ENCODE results near the gene PSMB3. TPM values are rescaled to one million over a fixed set of nuclear protein-coding genes. Genes with fewer than 3 reads are reported as not detected.
"Not testable (repeated sequence)": the region's sequence is repeated elsewhere in the genome, so short reads cannot be mapped to it uniquely, and the experiment has no call there.

The PSMB3 gene
- polyA plus RNA-seq, 3 donors = 117 to 136 (median 125) TPM

DNA sequence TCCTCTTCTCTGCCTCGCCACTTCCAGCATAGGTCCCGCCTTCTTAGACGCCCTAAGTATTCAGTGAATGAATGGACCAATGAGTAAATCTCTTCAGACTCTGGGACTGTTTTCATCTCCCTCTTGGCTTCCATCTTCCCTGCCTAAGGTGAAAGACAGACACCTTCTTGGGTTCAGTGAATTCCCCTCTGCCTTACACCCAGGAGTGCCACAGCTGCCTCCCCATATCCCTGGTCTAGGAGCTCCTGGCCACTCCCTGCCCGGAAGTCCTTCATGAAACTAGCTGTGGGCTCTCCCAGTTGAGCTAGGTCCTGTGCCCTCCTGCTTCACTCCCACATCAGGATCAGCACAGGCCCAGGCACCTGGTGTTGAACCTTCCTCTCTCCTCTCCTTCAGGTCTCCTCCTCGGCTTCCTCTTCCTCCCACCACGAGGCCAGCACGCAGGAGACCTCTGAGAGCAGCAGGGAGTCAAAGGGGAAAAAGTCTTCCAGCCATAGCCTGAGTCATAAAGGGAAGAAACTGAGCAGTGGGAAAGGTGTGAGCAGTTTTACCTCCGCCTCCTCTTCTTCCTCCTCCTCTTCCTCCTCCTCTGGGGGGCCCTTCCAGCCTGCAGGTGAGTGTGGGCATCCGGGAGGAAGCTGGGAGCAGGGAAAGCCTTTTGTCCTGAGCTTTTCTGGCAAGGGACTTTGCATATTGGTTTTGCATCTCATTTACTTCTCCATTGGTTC is 37.2 kb upstream of the PSMB3 start:
- DNase-seq (ENCODE audit: low read depth in 3 of 3, low spot score in 2 of 3) = no peak

- no peak for DNase-seq (ENCODE audit: low read depth in 3 of 3, low spot score in 2 of 3)
Observed at GRCh38 chr17:38716368-38717005, 36.1 kb upstream of the PSMB3 start.

- DNase-seq (ENCODE audit: low read depth in 3 of 3, low spot score in 2 of 3) = no peak
Observed at GRCh38 chr17:38717139-38717745, 35.3 kb upstream of the PSMB3 start.

DNA sequence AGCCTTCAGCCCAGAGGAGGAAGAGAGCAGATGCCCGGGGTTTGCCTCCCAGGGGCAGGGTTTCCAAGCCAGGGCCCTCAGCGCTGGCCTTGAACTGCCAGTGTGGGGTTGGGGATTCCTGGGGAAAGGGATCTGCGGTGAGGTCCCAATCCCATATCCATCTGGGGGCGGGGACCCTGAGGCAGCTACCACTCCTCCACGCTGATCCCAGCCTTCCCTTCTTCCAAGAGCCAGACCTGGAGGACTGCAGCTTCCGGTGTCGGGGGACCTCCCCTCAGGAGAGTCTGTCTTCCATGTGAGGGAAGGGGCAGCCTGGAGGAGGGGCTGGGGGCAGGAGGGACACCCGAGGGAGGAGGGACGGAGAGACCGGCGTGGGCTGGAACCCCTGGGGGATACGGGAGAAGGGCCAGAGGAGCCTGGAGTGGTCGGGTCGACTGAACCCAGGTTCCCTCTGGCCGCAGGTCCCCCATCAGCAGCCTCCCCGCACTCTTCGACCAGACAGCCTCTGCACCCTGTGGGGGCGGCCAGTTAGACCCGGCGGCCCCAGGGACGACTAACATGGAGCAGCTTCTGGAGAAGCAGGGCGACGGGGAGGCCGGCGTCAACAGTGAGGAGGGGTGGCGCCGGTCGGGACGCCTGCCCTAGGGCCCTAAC is 33.1 kb upstream of the PSMB3 start:
- no peak for DNase-seq (ENCODE audit: low read depth in 3 of 3, low spot score in 2 of 3)

GRCh38 chr17:38719943-38720641 is 32.4 kb upstream of the PSMB3 start:
- no peak for DNase-seq (ENCODE audit: low read depth in 3 of 3, low spot score in 2 of 3)

DNA sequence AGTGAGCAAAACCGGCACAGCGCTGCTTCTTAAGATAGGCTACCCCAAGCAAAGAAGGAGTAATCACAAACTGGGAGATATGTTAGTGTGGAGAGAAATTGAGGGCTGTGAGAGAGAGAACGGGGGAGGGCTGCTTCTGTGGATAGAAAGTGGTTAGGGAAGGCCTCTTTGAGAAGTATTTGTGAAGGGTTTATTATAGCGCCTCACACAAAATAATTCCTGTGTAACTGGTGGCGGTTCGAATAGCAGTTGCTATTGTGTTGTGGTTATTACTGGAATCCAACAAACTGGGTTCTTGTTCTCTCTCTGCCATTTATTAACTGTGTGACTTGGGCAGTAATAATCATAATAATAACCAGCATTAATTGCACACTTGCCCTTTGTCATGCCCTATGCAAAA is 31.6 kb upstream of the PSMB3 start:
- DNase-seq (ENCODE audit: low read depth in 3 of 3, low spot score in 2 of 3) = no peak

DNA sequence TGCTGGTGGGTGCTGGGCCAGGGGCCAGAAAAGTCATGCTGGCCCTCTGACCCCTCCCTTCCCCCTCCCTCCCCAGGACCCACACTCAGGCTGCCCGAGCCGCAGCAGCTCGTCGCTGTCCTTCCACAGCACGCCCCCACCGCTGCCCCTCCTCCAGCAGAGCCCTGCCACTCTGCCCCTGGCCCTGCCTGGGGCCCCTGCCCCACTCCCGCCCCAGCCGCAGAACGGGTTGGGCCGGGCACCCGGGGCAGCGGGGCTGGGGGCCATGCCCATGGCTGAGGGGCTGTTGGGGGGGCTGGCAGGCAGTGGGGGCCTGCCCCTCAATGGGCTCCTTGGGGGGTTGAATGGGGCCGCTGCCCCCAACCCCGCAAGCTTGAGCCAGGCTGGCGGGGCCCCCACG is 30.7 kb upstream of the PSMB3 start:
- no peak for DNase-seq (ENCODE audit: low read depth in 3 of 3, low spot score in 2 of 3)

DNA sequence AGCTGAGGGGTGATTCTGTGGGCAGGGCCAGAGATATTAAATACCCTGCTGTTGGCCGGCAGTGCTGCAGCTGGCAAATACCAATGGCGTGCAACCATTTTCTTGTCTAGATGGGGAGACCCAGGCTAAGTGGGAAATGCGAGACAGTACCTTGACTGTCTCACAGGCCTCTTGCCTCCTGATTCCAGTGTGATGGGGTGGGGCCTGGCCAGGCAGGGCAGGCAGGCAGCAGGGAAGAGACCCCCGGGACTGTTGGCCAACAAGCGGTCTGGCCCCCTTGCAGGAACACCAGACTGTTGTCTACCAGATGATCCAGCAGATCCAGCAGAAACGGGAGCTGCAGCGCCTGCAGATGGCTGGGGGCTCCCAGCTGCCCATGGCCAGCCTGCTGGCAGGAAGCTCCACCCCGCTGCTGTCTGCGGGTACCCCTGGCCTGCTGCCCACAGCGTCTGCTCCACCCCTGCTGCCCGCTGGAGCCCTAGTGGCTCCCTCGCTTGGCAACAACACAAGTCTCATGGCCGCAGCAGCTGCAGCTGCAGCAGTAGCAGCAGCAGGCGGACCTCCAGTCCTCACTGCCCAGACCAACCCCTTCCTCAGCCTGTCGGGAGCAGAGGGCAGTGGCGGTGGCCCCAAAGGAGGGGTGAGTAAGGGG is 28.1 kb upstream of the PSMB3 start:
- no peak for DNase-seq (ENCODE audit: low read depth in 3 of 3, low spot score in 2 of 3)

DNA sequence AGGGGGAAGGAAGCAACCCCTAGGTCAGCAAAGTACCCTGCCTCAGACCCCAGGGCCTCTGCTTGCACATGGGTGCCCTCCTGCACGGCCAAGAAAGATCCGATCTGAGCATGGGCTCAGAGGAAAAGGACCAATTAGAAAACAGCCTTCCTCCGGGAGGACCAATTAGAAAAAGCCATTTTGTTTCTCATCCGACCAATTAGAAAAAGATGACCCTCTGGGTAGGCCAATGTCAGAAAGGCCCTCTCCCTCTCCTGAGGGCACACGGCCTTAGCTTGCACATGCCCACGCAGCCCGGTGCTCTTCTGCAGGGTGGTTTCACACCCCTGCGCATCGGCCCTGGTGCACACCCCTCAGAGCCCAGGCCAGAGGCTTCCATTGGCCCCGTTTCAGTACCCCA is 27.5 kb upstream of the PSMB3 start:
- DNase-seq (ENCODE audit: low read depth in 3 of 3, low spot score in 2 of 3) = no peak

- DNase-seq (ENCODE audit: low read depth in 3 of 3, low spot score in 2 of 3) = not testable (repeated sequence)
Observed at GRCh38 chr17:38726145-38726544, 26.4 kb upstream of the PSMB3 start.

GRCh38 chr17:38727736-38728135 is 24.8 kb upstream of the PSMB3 start:
- DNase-seq (ENCODE audit: low read depth in 3 of 3, low spot score in 2 of 3) = no peak

DNA sequence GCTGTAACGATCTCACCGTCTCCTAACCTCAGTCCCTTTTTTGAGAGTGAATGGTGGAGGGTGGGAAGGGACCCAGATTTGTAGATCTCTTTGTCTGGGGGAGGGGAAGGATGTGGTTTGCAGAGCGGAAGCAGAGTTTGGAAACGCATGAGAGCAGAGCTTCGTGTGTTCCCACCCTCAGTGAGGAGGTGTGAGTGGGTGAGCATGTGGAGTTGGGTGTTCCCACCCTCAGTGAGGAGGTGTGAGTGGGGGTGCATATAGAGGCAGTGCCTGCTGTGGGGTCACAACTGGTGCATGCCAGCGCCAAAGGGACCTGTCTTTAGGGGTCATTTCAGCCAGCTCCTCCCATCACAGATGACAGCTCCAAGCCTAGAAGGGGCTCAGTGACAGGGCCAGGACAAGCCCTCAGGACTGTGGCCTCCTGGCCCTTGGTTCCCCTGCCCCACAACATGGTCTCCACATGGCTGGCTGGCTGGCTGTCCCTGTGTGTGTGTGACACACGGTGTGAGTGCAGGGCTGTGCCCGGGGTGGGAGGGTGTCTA is 24.2 kb upstream of the PSMB3 start:
- DNase-seq (ENCODE audit: low read depth in 3 of 3, low spot score in 2 of 3) = no peak

- no peak for DNase-seq (ENCODE audit: low read depth in 3 of 3, low spot score in 2 of 3)
Observed at GRCh38 chr17:38729368-38729885, 23.1 kb upstream of the PSMB3 start.

GRCh38 chr17:38729886-38730525 is 22.5 kb upstream of the PSMB3 start, which contains the start of gene CISD3:
CISD3 (plus strand) TSS chr17:38730341; CDS start chr17:38730359, 18 bp downstream.
- no peak for DNase-seq (ENCODE audit: low read depth in 3 of 3, low spot score in 2 of 3)

DNA sequence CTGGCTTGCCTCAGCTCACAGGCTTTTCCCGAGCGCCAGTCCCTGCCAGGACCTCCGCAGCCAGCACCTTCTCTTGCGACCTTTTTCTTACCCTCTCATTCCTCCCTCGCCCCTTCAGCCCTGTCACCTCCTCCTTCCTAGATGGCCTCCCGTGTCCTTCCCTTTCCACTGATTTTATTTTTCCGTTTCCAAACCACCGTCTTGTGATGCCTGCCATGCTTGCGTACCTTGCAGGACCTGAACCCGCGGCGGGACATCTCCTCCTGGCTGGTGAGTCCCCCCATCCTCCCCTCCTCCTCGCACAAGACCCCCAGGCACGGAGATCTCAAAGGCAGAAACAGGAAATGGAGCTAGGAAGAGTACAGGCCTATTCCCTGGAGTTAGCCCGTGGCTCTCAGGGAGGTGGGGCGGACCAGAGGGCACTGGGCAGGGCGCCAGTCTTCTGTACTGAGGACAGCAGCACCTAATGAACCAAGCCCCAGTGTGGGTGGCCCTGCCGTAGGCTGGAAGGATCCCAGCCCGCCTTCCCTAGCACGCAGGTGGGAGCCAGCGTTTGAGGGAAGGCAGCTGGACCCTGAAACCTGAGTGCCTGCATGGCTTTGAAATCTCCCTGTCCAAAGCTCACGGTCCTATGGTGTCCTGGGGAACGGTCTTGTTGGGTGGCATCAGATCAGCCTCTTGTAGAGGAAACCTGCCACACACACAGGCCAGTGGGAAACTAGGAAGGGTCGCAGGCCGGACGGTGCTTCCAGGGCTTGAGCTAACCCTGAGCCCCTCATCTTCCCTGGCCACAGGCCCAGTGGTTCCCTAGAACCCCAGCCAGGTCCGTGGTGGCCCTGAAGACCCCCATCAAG is 21.8 kb upstream of the PSMB3 start:
- no peak for DNase-seq (ENCODE audit: low read depth in 3 of 3, low spot score in 2 of 3)

DNA sequence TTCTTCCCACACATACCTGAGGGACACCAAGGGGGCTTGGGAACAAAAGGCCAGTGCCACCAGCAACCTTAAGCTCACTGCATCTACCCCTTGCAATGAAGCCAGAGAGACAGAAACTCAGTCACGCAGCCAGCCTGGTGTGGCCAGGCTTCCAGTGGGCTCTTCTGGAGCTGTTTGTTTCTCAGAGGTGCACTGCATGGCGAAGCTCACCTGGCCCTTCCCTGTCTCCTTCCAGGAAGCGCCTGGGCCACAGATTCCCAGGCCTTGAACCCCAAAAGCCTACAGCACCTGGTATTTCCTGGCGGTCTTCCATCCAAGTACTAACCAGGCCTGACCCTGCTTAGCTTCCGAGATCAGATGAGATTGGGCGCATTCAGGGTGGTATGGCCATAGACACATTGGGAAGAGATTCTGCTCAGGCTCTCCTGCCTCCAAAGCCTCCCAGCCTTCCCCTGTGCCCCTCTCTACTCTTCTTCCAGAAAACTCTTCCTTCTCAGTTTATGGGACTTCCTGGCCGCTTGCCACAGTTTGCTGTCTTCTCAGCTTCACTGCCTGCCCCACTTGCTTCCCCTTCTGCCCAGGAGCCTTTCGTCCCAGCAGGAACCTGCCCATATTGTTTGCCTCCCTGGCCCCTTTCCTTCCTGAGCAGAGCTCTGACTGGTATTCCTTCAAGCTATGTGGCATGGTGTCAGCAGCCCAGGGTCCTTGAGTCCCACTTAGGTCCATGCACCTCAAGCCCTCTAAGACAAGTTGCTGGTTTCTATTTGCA is 20.8 kb upstream of the PSMB3 start:
- no peak for DNase-seq (ENCODE audit: low read depth in 3 of 3, low spot score in 2 of 3)

GRCh38 chr17:38732376-38733281 is 19.9 kb upstream of the PSMB3 start:
- DNase-seq (ENCODE audit: low read depth in 3 of 3, low spot score in 2 of 3) = no peak
